K562 (cell line): ENCODE results near the gene RARA. TPM values are rescaled to one million over a fixed set of nuclear protein-coding genes. Genes with fewer than 3 reads are reported as not detected.

Source experiments
- AFF1 ChIP-seq, 2 experiments: fragments of 450-650 bp; IDR thresholded peaks; 2 replicates each; pipeline ENCODE4 v1.6.1; 2018; ENCODE audit warnings: mild to moderate bottlenecking in 2 of 2, low read depth in 1 of 2; ENCODE audit not compliant: partially characterized antibody in 2 of 2
- DNMT1 ChIP-seq: fragments of 450-650 bp; IDR thresholded peaks from 2 replicates; pipeline ENCODE4 v1.6.1; 2016; ENCODE audit warnings: antibody characterized with exemption, mild to moderate bottlenecking
- ETV1 ChIP-seq: fragments of 450-650 bp; conservative IDR thresholded peaks from 2 replicates; pipeline ENCODE4 v1.6.1; 2016; ENCODE audit warnings: missing genetic modification characterization, control low read depth, low read depth, missing compliant biosample characterization
- GABPB1 ChIP-seq: sonication (generic); formaldehyde crosslinking; IDR thresholded peaks from 2 replicates; pipeline ENCODE4 v1.8.0; 2022; ENCODE audit warnings: mild to moderate bottlenecking, missing genetic modification reagents
- HSF4 ChIP-seq: fragments of 250-450 bp; sonication (Bioruptor Pico); IDR thresholded peaks from 2 replicates; pipeline ENCODE4 v2.1.2; 2022; ENCODE audit warnings: mild to moderate bottlenecking, moderate library complexity, borderline replicate concordance
- MXI1 ChIP-seq: IDR thresholded peaks from 2 replicates; pipeline ENCODE4 v1.6.1; 2011; ENCODE audit warnings: low read depth, mild to moderate bottlenecking, improper control_type of control experiment, low read length
- NCOR1 ChIP-seq: fragments of 450-650 bp; IDR thresholded peaks from 2 replicates; pipeline ENCODE4 v1.6.1; 2016; ENCODE audit warnings: mild to moderate bottlenecking, moderate library complexity
- PHF20 ChIP-seq: fragments of 450-650 bp; IDR thresholded peaks from 2 replicates; pipeline ENCODE4 v1.6.1; 2018; ENCODE audit not compliant: partially characterized antibody
- PTBP1 ChIP-seq: fragments of 200-400 bp; formaldehyde crosslinking; IDR thresholded peaks from 2 replicates; pipeline ENCODE4 v1.6.1; 2017; ENCODE audit warnings: low read depth, low read length
- SMC3 ChIP-seq: conservative IDR thresholded peaks from 2 replicates; pipeline ENCODE4 v1.6.1; 2011; ENCODE audit warnings: low read depth, low read length, improper control_type of control experiment; ENCODE audit not compliant: insufficient read depth
- SNRNP70 ChIP-seq: fragments of 200-400 bp; formaldehyde crosslinking; optimal IDR thresholded peaks from 2 replicates; pipeline ENCODE3; 2017; ENCODE audit warnings: low read depth, low read length
- SRF ChIP-seq, 2 experiments: fragments of 250-450, 450-650 bp in 1 of 2; sonication (Bioruptor Pico) in 1 of 2; sonication (generic) in 1 of 2; formaldehyde crosslinking; IDR thresholded peaks; 2 replicates each; pipeline versions ENCODE4 v1.5.0 to v1.5.1; 2020 to 2022; ENCODE audit warnings: mild to moderate bottlenecking in 1 of 2, missing genetic modification reagents in 1 of 2
- TAF1 ChIP-seq: IDR thresholded peaks from 2 replicates; pipeline ENCODE4 v1.6.1; 2011; ENCODE audit warnings: mild to moderate bottlenecking, low read length, moderate library complexity; ENCODE audit not compliant: insufficient read depth, control insufficient read depth, severe bottlenecking; ENCODE audit errors: extremely low read depth
- TCF7 ChIP-seq: sonication (generic); IDR thresholded peaks from 2 replicates; pipeline ENCODE4 v1.6.1; 2016; ENCODE audit warnings: antibody characterized with exemption, borderline replicate concordance
- TFAP4 ChIP-seq: sonication (generic); formaldehyde crosslinking; IDR thresholded peaks from 2 replicates; pipeline ENCODE4 v1.8.0; 2022; ENCODE audit warnings: missing genetic modification reagents, mild to moderate bottlenecking, moderate library complexity, borderline replicate concordance
- UBTF ChIP-seq, 2 experiments: IDR thresholded peaks; 2 replicates each; pipeline ENCODE4 v1.6.1; 2012; ENCODE audit warnings: improper control_type of control experiment in 2 of 2, low read depth in 2 of 2, low read length in 2 of 2, borderline replicate concordance in 1 of 2
- ZBTB5 ChIP-seq: fragments of 450-650 bp; IDR thresholded peaks from 2 replicates; pipeline ENCODE4 v1.6.1; 2017; ENCODE audit warnings: antibody characterized with exemption
- ZNF12 ChIP-seq: sonication (generic); formaldehyde crosslinking; IDR thresholded peaks from 2 replicates; pipeline ENCODE4 v1.4.0; 2020; ENCODE audit warnings: mild to moderate bottlenecking, missing genetic modification reagents
- ZNF217 ChIP-seq: sonication (generic); formaldehyde crosslinking; IDR thresholded peaks from 2 replicates; pipeline ENCODE4 v1.8.0; 2022; ENCODE audit warnings: mild to moderate bottlenecking, missing genetic modification reagents
- polyA plus RNA-seq, 8 experiments: library from polyadenylated mRNA; depleted of rRNA in 4 of 8; stranded (reverse) in 5 of 8; unstranded in 3 of 8; fragments of >200 nt; fragmentation: Nextera tagmentation in 2 of 8; fragmentation: Illumina TruSeq in 1 of 8; extraction: Ambion mirVana in 2 of 8; extraction: Trizol in 1 of 8; gene quantifications; 2 replicates each; pipeline versions ENCODE4 v1.2.1 to v1.2.3, GENCODE V29; 2011 to 2014; ENCODE audit warnings: inconsistent platforms in 1 of 8, missing spikeins in 1 of 8
- total RNA-seq, 7 experiments: library from RNA; depleted of rRNA in 6 of 7; stranded (reverse); fragments of >200 nt in 6 of 7; fragmentation: Illumina TruSeq in 2 of 7; extraction: Trizol in 2 of 7; gene quantifications; 2 replicates each; pipeline versions ENCODE4 v1.2.1 to v1.2.3, GENCODE V29; 2011 to 2021; ENCODE audit warnings: low replicate concordance in 1 of 7

RARA gene
- total and polyA plus RNA-seq, 9 of the 15 experiments (the other 6 are each of a cell fraction or from before 2014, with no cell fraction given): 0.10 to 28.0 (median 7.9) TPM

GRCh38 chr17:40362696-40363110 is 53.7 kb downstream of the RARA start (continued):
- peak; percentile 17 for TF ChIP-seq TAF1
- TF ChIP-seq SRF (CRISPR knock-in tag; IDR thresholded peaks at IDR 0.05): 0 out of 4 replicates have a peak, but pooled peaks of 1 of the 2 experiments have one; percentile 30
- TF ChIP-seq TFAP4 (CRISPR knock-in tag): peak; percentile 80
- TF ChIP-seq ZNF12 (CRISPR knock-in tag): peak; percentile 66; the same call in 1 of the 2 replicates
- no peak for TF ChIP-seq DNMT1
- TF ChIP-seq HSF4: no peak
- peak; percentile 9; the same call in 1 of the 2 replicates for TF ChIP-seq NCOR1
- TF ChIP-seq SNRNP70: no peak
- TF ChIP-seq AFF1 (IDR thresholded peaks at IDR 0.05; ENCODE audit: low read depth in 1 of 2, partially characterized antibody in 2 of 2): peak in 1 of 2 experiments; percentile 12
- TF ChIP-seq PTBP1: 0 out of 2 replicates have a peak, but pooled peaks have one; percentile 27
- TF ChIP-seq TCF7: peak; percentile 23; the same call in 1 of the 2 replicates
- peak; percentile 87 for TF ChIP-seq SMC3
- no peak for TF ChIP-seq MXI1
- no peak for TF ChIP-seq ZBTB5
- TF ChIP-seq GABPB1 (CRISPR knock-in tag): peak; percentile 79
- no peak for TF ChIP-seq ZNF217 (CRISPR knock-in tag)
- TF ChIP-seq ETV1 (tag): 0 out of 2 replicates have a peak, but pooled peaks have one; percentile 30
- TF ChIP-seq UBTF (IDR thresholded peaks at IDR 0.05; ENCODE audit: borderline replicate concordance in 1 of 2, low read depth in 2 of 2, low read length in 2 of 2): peak; percentile 45 to 55; a peak in 2 of 4 replicates
- peak; percentile 27 for TF ChIP-seq PHF20
